SK-N-MC (cell line): ENCODE results near the gene VNN1.

Experiments used
- EZH2 ChIP-seq: fragments of 200-600 bp; sonication (generic); IDR thresholded peaks from one replicate; pipeline ENCODE4 v1.6.1; 2017; ENCODE audit warnings: antibody characterized with exemption
- POLR2AphosphoS5 ChIP-seq: IDR thresholded peaks from 2 replicates; pipeline ENCODE4 v1.6.1; 2012; ENCODE audit warnings: mild to moderate bottlenecking, low read depth, low read length, borderline replicate concordance

DNA sequence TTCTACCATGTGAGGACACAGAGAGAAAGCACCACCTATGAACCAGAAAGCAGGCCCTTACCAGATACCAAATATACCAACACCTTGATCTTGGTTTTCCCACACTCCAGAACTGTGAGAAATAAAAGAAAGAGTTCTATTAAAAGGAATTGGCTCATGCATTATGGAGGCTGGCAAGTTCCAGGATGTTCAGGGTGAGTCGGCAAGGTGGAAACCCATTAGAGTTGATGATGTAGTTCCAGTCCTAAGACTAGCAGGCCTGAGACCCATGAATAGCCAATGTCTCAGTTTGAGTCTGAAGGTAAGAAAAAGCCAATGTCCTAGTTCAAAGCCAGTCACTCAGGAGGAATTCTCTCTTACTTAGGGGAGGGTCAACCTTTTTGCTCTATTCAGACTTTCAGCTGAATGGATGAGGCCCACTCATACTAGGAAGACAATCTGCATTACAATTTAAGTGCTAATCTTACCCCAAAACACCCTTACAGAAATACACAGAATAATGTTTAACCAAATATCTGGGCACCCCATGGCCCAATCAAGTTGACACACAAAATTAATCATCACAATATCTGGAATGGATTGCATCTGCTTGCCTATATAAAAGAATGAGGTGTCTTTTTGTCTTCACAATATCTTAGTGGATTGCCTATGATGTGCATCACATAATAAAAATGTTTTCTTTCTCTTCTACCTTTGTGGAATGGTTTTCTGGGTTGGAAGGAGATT is 49.4 kb downstream of the VNN1 start:
- TF ChIP-seq POLR2AphosphoS5 (no peak), EZH2 (no peak)
